ENCODE data around the gene WNT3.

The WNT3 gene

GRCh38 chr17:46818316-46818928 lies at the start of gene WNT3:
Gene WNT3 (minus strand): TSS chr17:46818692. CDS start chr17:46818597, 95 bp downstream.
- Histone ChIP-seq H3K36me3 (ENCODE audit: control insufficient read depth in 2 of 2, insufficient read depth in 2 of 2, low read length in 2 of 2) (no peaks in the 10 kb centered on the region), H3K27ac (ENCODE audit: low read length) (no peak within 1 kb of the TSS), H3K27me3 (ENCODE audit: control insufficient read depth in 1 of 2, insufficient read depth in 2 of 2, low read length in 2 of 2) (peaks cover 70 to 73% of the 10 kb centered on the region in 2 donors), H3K4me3 (ENCODE audit: low read length in 2 of 2) (peak within 1 kb of the TSS; percentile 16 to 63), H3K4me1 (ENCODE audit: control insufficient read depth, insufficient read depth, low read length) (peaks cover 16% of the 10 kb centered on the region), H3K9ac (ENCODE audit: low read length in 2 of 2) (no peak within 1 kb of the TSS), H3K9me3 (ENCODE audit: control insufficient read depth in 2 of 2, low read length in 2 of 2) (peaks cover 0 to 3% of the 10 kb centered on the region in 2 donors)

- no peaks in the 10 kb centered on the region for H3K36me3 ChIP-seq (ENCODE audit: control insufficient read depth in 2 of 2, insufficient read depth in 2 of 2, low read length in 2 of 2)
- H3K9me3 ChIP-seq (ENCODE audit: control insufficient read depth in 2 of 2, low read length in 2 of 2): no peaks in the 10 kb centered on the region
- H3K4me3 ChIP-seq (ENCODE audit: low read length in 2 of 2): no peak overlapping the region
- no peak overlapping the region for H3K9ac ChIP-seq (ENCODE audit: low read length in 2 of 2)
- no peak overlapping the region for H3K27ac ChIP-seq (ENCODE audit: low read length)
- no peaks in the 10 kb centered on the region for H3K4me1 ChIP-seq (ENCODE audit: control insufficient read depth, insufficient read depth, low read length)
- peaks cover 4 to 12% of the 10 kb centered on the region in 2 donors for H3K27me3 ChIP-seq (ENCODE audit: control insufficient read depth in 1 of 2, insufficient read depth in 2 of 2, low read length in 2 of 2)
Measured at GRCh38 chr17:46866747-46867146, 48.3 kb upstream of the WNT3 start.

- peaks cover 4 to 12% of the 10 kb centered on the region in 2 donors for H3K27me3 ChIP-seq (ENCODE audit: control insufficient read depth in 1 of 2, insufficient read depth in 2 of 2, low read length in 2 of 2)
- no peaks in the 10 kb centered on the region for H3K4me1 ChIP-seq (ENCODE audit: control insufficient read depth, insufficient read depth, low read length)
- no peak overlapping the region for H3K4me3 ChIP-seq (ENCODE audit: low read length in 2 of 2)
- no peak overlapping the region for H3K27ac ChIP-seq (ENCODE audit: low read length)
- H3K9me3 ChIP-seq (ENCODE audit: control insufficient read depth in 2 of 2, low read length in 2 of 2): no peaks in the 10 kb centered on the region
- no peaks in the 10 kb centered on the region for H3K36me3 ChIP-seq (ENCODE audit: control insufficient read depth in 2 of 2, insufficient read depth in 2 of 2, low read length in 2 of 2)
- H3K9ac ChIP-seq (ENCODE audit: low read length in 2 of 2): no peak overlapping the region
Measured at GRCh38 chr17:46866325-46866724, 47.8 kb upstream of the WNT3 start.

- H3K27me3 ChIP-seq (ENCODE audit: control insufficient read depth in 1 of 2, insufficient read depth in 2 of 2, low read length in 2 of 2): peaks cover 4 to 14% of the 10 kb centered on the region in 2 donors
- H3K27ac ChIP-seq (ENCODE audit: low read length): no peak overlapping the region
- no peaks in the 10 kb centered on the region for H3K9me3 ChIP-seq (ENCODE audit: control insufficient read depth in 2 of 2, low read length in 2 of 2)
- H3K36me3 ChIP-seq (ENCODE audit: control insufficient read depth in 2 of 2, insufficient read depth in 2 of 2, low read length in 2 of 2): no peaks in the 10 kb centered on the region
- H3K9ac ChIP-seq (ENCODE audit: low read length in 2 of 2): no peak overlapping the region
- no peak overlapping the region for H3K4me3 ChIP-seq (ENCODE audit: low read length in 2 of 2)
- H3K4me1 ChIP-seq (ENCODE audit: control insufficient read depth, insufficient read depth, low read length): no peaks in the 10 kb centered on the region
Measured at GRCh38 chr17:46865100-46865499, 46.6 kb upstream of the WNT3 start.

GRCh38 chr17:46863383-46864121 lies 45.1 kb upstream of the WNT3 start:
- H3K9me3 ChIP-seq (ENCODE audit: control insufficient read depth in 2 of 2, low read length in 2 of 2): no peaks in the 10 kb centered on the region
- no peak overlapping the region for H3K4me3 ChIP-seq (ENCODE audit: low read length in 2 of 2)

GRCh38 chr17:46862949-46863348 lies 44.5 kb upstream of the WNT3 start:
- Histone ChIP-seq H3K4me1 (ENCODE audit: control insufficient read depth, insufficient read depth, low read length) (no peaks in the 10 kb centered on the region), H3K36me3 (ENCODE audit: control insufficient read depth in 2 of 2, insufficient read depth in 2 of 2, low read length in 2 of 2) (no peaks in the 10 kb centered on the region), H3K9ac (ENCODE audit: low read length in 2 of 2) (no peak overlapping the region), H3K9me3 (ENCODE audit: control insufficient read depth in 2 of 2, low read length in 2 of 2) (no peaks in the 10 kb centered on the region), H3K27me3 (ENCODE audit: control insufficient read depth in 1 of 2, insufficient read depth in 2 of 2, low read length in 2 of 2) (peaks cover 4 to 14% of the 10 kb centered on the region in 2 donors), H3K4me3 (ENCODE audit: low read length in 2 of 2) (no peak overlapping the region), H3K27ac (ENCODE audit: low read length) (no peak overlapping the region)

More at GRCh38 chr17:46863383-46864121, 45.1 kb upstream of the WNT3 start:
- no peaks in the 10 kb centered on the region for H3K36me3 ChIP-seq (ENCODE audit: control insufficient read depth in 2 of 2, insufficient read depth in 2 of 2, low read length in 2 of 2)
- H3K27ac ChIP-seq (ENCODE audit: low read length): no peak overlapping the region
- H3K9ac ChIP-seq (ENCODE audit: low read length in 2 of 2): no peak overlapping the region
- no peaks in the 10 kb centered on the region for H3K4me1 ChIP-seq (ENCODE audit: control insufficient read depth, insufficient read depth, low read length)
- peaks cover 4 to 14% of the 10 kb centered on the region in 2 donors for H3K27me3 ChIP-seq (ENCODE audit: control insufficient read depth in 1 of 2, insufficient read depth in 2 of 2, low read length in 2 of 2)

GRCh38 chr17:46859996-46860395 lies 41.5 kb upstream of the WNT3 start:
- Histone ChIP-seq H3K36me3 (ENCODE audit: control insufficient read depth in 2 of 2, insufficient read depth in 2 of 2, low read length in 2 of 2) (no peaks in the 10 kb centered on the region), H3K27ac (ENCODE audit: low read length) (no peak overlapping the region), H3K4me3 (ENCODE audit: low read length in 2 of 2) (no peak overlapping the region), H3K27me3 (ENCODE audit: control insufficient read depth in 1 of 2, insufficient read depth in 2 of 2, low read length in 2 of 2) (peaks cover 7 to 10% of the 10 kb centered on the region in 2 donors), H3K9me3 (ENCODE audit: control insufficient read depth in 2 of 2, low read length in 2 of 2) (no peaks in the 10 kb centered on the region), H3K9ac (ENCODE audit: low read length in 2 of 2) (no peak overlapping the region), H3K4me1 (ENCODE audit: control insufficient read depth, insufficient read depth, low read length) (no peaks in the 10 kb centered on the region)

GRCh38 chr17:46857600-46857999 lies 39.1 kb upstream of the WNT3 start:
- H3K27ac ChIP-seq (ENCODE audit: low read length): no peak overlapping the region
- H3K9ac ChIP-seq (ENCODE audit: low read length in 2 of 2): no peak overlapping the region

GRCh38 chr17:46854948-46855347 lies 36.5 kb upstream of the WNT3 start:
- peaks cover 32 to 38% of the 10 kb centered on the region in 2 donors for H3K27me3 ChIP-seq (ENCODE audit: control insufficient read depth in 1 of 2, insufficient read depth in 2 of 2, low read length in 2 of 2)
- no peak overlapping the region for H3K27ac ChIP-seq (ENCODE audit: low read length)
- no peaks in the 10 kb centered on the region for H3K36me3 ChIP-seq (ENCODE audit: control insufficient read depth in 2 of 2, insufficient read depth in 2 of 2, low read length in 2 of 2)
- H3K9me3 ChIP-seq (ENCODE audit: control insufficient read depth in 2 of 2, low read length in 2 of 2): no peaks in the 10 kb centered on the region
- H3K4me3 ChIP-seq (ENCODE audit: low read length in 2 of 2): no peak overlapping the region
- H3K9ac ChIP-seq (ENCODE audit: low read length in 2 of 2): no peak overlapping the region
- peaks cover 11% of the 10 kb centered on the region for H3K4me1 ChIP-seq (ENCODE audit: control insufficient read depth, insufficient read depth, low read length)

More at GRCh38 chr17:46857600-46857999, 39.1 kb upstream of the WNT3 start:
- no peak overlapping the region for H3K4me3 ChIP-seq (ENCODE audit: low read length in 2 of 2)
- no peaks in the 10 kb centered on the region for H3K9me3 ChIP-seq (ENCODE audit: control insufficient read depth in 2 of 2, low read length in 2 of 2)
- no peaks in the 10 kb centered on the region for H3K4me1 ChIP-seq (ENCODE audit: control insufficient read depth, insufficient read depth, low read length)
- H3K27me3 ChIP-seq (ENCODE audit: control insufficient read depth in 1 of 2, insufficient read depth in 2 of 2, low read length in 2 of 2): peaks cover 10 to 22% of the 10 kb centered on the region in 2 donors
- no peaks in the 10 kb centered on the region for H3K36me3 ChIP-seq (ENCODE audit: control insufficient read depth in 2 of 2, insufficient read depth in 2 of 2, low read length in 2 of 2)

GRCh38 chr17:46854515-46854914 lies 36.0 kb upstream of the WNT3 start:
- H3K9me3 ChIP-seq (ENCODE audit: control insufficient read depth in 2 of 2, low read length in 2 of 2): no peaks in the 10 kb centered on the region
- peaks cover 11% of the 10 kb centered on the region for H3K4me1 ChIP-seq (ENCODE audit: control insufficient read depth, insufficient read depth, low read length)
- no peak overlapping the region for H3K4me3 ChIP-seq (ENCODE audit: low read length in 2 of 2)
- peaks cover 34 to 39% of the 10 kb centered on the region in 2 donors for H3K27me3 ChIP-seq (ENCODE audit: control insufficient read depth in 1 of 2, insufficient read depth in 2 of 2, low read length in 2 of 2)
- no peak overlapping the region for H3K27ac ChIP-seq (ENCODE audit: low read length)
- no peak overlapping the region for H3K9ac ChIP-seq (ENCODE audit: low read length in 2 of 2)
- no peaks in the 10 kb centered on the region for H3K36me3 ChIP-seq (ENCODE audit: control insufficient read depth in 2 of 2, insufficient read depth in 2 of 2, low read length in 2 of 2)
